Stomach (tissue), 4 donors: Measurements from ENCODE around the gene ATG4D.

ENCODE experiments used
- CTCF ChIP-seq, 7 experiments: fragments of 450-650 bp in 4 of 7; fragments of 200-600 bp in 3 of 7; sonication (generic) in 3 of 7; IDR thresholded peaks; one replicate each; pipeline ENCODE4 v1.5.1; 2016 to 2019; ENCODE audit warnings: antibody characterized with exemption in 7 of 7, control low read depth in 2 of 7, mild to moderate bottlenecking in 1 of 7
- EP300 ChIP-seq: sonication (generic); formaldehyde crosslinking; IDR thresholded peaks from one replicate; pipeline ENCODE4 v1.6.1; 2017; ENCODE audit warnings: antibody characterized with exemption
- POLR2A ChIP-seq, 4 donors: fragments of 450-650 bp; IDR thresholded peaks; one replicate each; pipeline ENCODE4 v1.6.1; 2016; ENCODE audit warnings: antibody characterized with exemption in 4 of 4, control low read depth in 2 of 4, mild to moderate bottlenecking in 1 of 4, moderate library complexity in 1 of 4
- POLR2AphosphoS5 ChIP-seq, 3 donors: sonication (generic); formaldehyde crosslinking; IDR thresholded peaks; one replicate each; pipeline ENCODE4 v1.6.1; 2016; ENCODE audit warnings: antibody characterized with exemption in 3 of 3

- TF ChIP-seq POLR2A (IDR thresholded peaks at IDR 0.05) = no peak
- peak in 5 of 7 experiments; percentile 69 to 82 (median 77) for TF ChIP-seq CTCF (IDR thresholded peaks at IDR 0.05)
- TF ChIP-seq POLR2AphosphoS5 (IDR thresholded peaks at IDR 0.05) = peak in 1 of 3 donors; percentile 14
- no peak for TF ChIP-seq EP300
These were observed 38.0 kb upstream of the ATG4D start for GRCh38 chr19:10505583-10506229.
